ENCODE data around the gene ADIPOR2.
"Not testable (repeated sequence)": the region's sequence is repeated elsewhere in the genome, so short reads cannot be mapped to it uniquely, and the experiment has no call there.

ADIPOR2 gene

GRCh38 chr12:1810931-1811280, 120.0 kb downstream of the ADIPOR2 start:
- no peak overlapping the region for H3K9ac ChIP-seq (ENCODE audit: low read depth in 1 of 2, low read length in 2 of 2)
- no peaks in the 10 kb centered on the region for H3K9me3 ChIP-seq (ENCODE audit: control insufficient read depth in 1 of 2, low read length in 2 of 2)
- peaks cover 0 to 3% of the 10 kb centered on the region in 2 donors for H3K27me3 ChIP-seq (ENCODE audit: control insufficient read depth in 1 of 2, insufficient read depth in 2 of 2, low read length in 2 of 2)
- H3K36me3 ChIP-seq (ENCODE audit: control insufficient read depth in 1 of 2, insufficient read depth in 2 of 2, low read length in 2 of 2) = no peaks in the 10 kb centered on the region
- peaks cover 10 to 39% of the 10 kb centered on the region in 2 donors for H3K4me1 ChIP-seq (ENCODE audit: control insufficient read depth in 1 of 2, insufficient read depth in 2 of 2, low read length in 2 of 2)
- no peak overlapping the region for H3K27ac ChIP-seq (ENCODE audit: low read depth, low read length)
- H3K4me3 ChIP-seq (ENCODE audit: low read depth in 1 of 2, low read length in 2 of 2) = no peak overlapping the region

GRCh38 chr12:1811281-1811947, 120.5 kb downstream of the ADIPOR2 start:
- peaks cover 5 to 34% of the 10 kb centered on the region in 2 donors for H3K4me1 ChIP-seq (ENCODE audit: control insufficient read depth in 1 of 2, insufficient read depth in 2 of 2, low read length in 2 of 2)
- H3K36me3 ChIP-seq (ENCODE audit: control insufficient read depth in 1 of 2, insufficient read depth in 2 of 2, low read length in 2 of 2) = no peaks in the 10 kb centered on the region
- H3K9ac ChIP-seq (ENCODE audit: low read depth in 1 of 2, low read length in 2 of 2) = no peak overlapping the region
- H3K4me3 ChIP-seq (ENCODE audit: low read depth in 1 of 2, low read length in 2 of 2) = no peak overlapping the region
- H3K27ac ChIP-seq (ENCODE audit: low read depth, low read length) = no peak overlapping the region
- H3K9me3 ChIP-seq (ENCODE audit: control insufficient read depth in 1 of 2, low read length in 2 of 2) = no peaks in the 10 kb centered on the region
- peaks cover 2 to 4% of the 10 kb centered on the region in 2 donors for H3K27me3 ChIP-seq (ENCODE audit: control insufficient read depth in 1 of 2, insufficient read depth in 2 of 2, low read length in 2 of 2)

- Histone ChIP-seq H3K9me3 (ENCODE audit: control insufficient read depth in 1 of 2, low read length in 2 of 2) (no peaks in the 10 kb centered on the region), H3K36me3 (ENCODE audit: control insufficient read depth in 1 of 2, insufficient read depth in 2 of 2, low read length in 2 of 2) (no peaks in the 10 kb centered on the region), H3K27me3 (ENCODE audit: control insufficient read depth in 1 of 2, insufficient read depth in 2 of 2, low read length in 2 of 2) (peaks cover 7 to 8% of the 10 kb centered on the region in 2 donors), H3K9ac (ENCODE audit: low read depth in 1 of 2, low read length in 2 of 2) (no peak overlapping the region), H3K4me3 (ENCODE audit: low read depth in 1 of 2, low read length in 2 of 2) (no peak overlapping the region), H3K4me1 (ENCODE audit: control insufficient read depth in 1 of 2, insufficient read depth in 2 of 2, low read length in 2 of 2) (peaks cover under 1 to 29% of the 10 kb centered on the region in 2 donors), H3K27ac (ENCODE audit: low read depth, low read length) (no peak overlapping the region)
Measured at GRCh38 chr12:1811948-1812291, 121.0 kb downstream of the ADIPOR2 start.

GRCh38 chr12:1812650-1813302, 121.9 kb downstream of the ADIPOR2 start:
- H3K4me3 ChIP-seq (ENCODE audit: low read depth in 1 of 2, low read length in 2 of 2) = no peak overlapping the region
- peaks cover 8% of the 10 kb centered on the region in 2 donors for H3K27me3 ChIP-seq (ENCODE audit: control insufficient read depth in 1 of 2, insufficient read depth in 2 of 2, low read length in 2 of 2)
- no peak overlapping the region for H3K27ac ChIP-seq (ENCODE audit: low read depth, low read length)
- no peaks in the 10 kb centered on the region for H3K9me3 ChIP-seq (ENCODE audit: control insufficient read depth in 1 of 2, low read length in 2 of 2)
- no peaks in the 10 kb centered on the region for H3K36me3 ChIP-seq (ENCODE audit: control insufficient read depth in 1 of 2, insufficient read depth in 2 of 2, low read length in 2 of 2)
- no peak overlapping the region for H3K9ac ChIP-seq (ENCODE audit: low read depth in 1 of 2, low read length in 2 of 2)
- peaks cover 0 to 23% of the 10 kb centered on the region in 2 donors for H3K4me1 ChIP-seq (ENCODE audit: control insufficient read depth in 1 of 2, insufficient read depth in 2 of 2, low read length in 2 of 2)

GRCh38 chr12:1814266-1814665, 123.4 kb downstream of the ADIPOR2 start:
- peaks cover 11 to 12% of the 10 kb centered on the region in 2 donors for H3K27me3 ChIP-seq (ENCODE audit: control insufficient read depth in 1 of 2, insufficient read depth in 2 of 2, low read length in 2 of 2)
- H3K4me1 ChIP-seq (ENCODE audit: control insufficient read depth in 1 of 2, insufficient read depth in 2 of 2, low read length in 2 of 2) = peaks cover 0 to 23% of the 10 kb centered on the region in 2 donors
- no peak overlapping the region for H3K9ac ChIP-seq (ENCODE audit: low read depth in 1 of 2, low read length in 2 of 2)
- no peaks in the 10 kb centered on the region for H3K9me3 ChIP-seq (ENCODE audit: control insufficient read depth in 1 of 2, low read length in 2 of 2)
- no peak overlapping the region for H3K4me3 ChIP-seq (ENCODE audit: low read depth in 1 of 2, low read length in 2 of 2)
- H3K36me3 ChIP-seq (ENCODE audit: control insufficient read depth in 1 of 2, insufficient read depth in 2 of 2, low read length in 2 of 2) = no peaks in the 10 kb centered on the region
- H3K27ac ChIP-seq (ENCODE audit: low read depth, low read length) = no peak overlapping the region

- Histone ChIP-seq H3K9ac (ENCODE audit: low read depth in 1 of 2, low read length in 2 of 2) (no peak overlapping the region), H3K27ac (ENCODE audit: low read depth, low read length) (no peak overlapping the region), H3K9me3 (ENCODE audit: control insufficient read depth in 1 of 2, low read length in 2 of 2) (no peaks in the 10 kb centered on the region), H3K36me3 (ENCODE audit: control insufficient read depth in 1 of 2, insufficient read depth in 2 of 2, low read length in 2 of 2) (no peaks in the 10 kb centered on the region), H3K27me3 (ENCODE audit: control insufficient read depth in 1 of 2, insufficient read depth in 2 of 2, low read length in 2 of 2) (peaks cover 19% of the 10 kb centered on the region in 2 donors), H3K4me3 (ENCODE audit: low read depth in 1 of 2, low read length in 2 of 2) (no peak overlapping the region), H3K4me1 (ENCODE audit: control insufficient read depth in 1 of 2, insufficient read depth in 2 of 2, low read length in 2 of 2) (peaks cover 0 to 23% of the 10 kb centered on the region in 2 donors)
Measured at GRCh38 chr12:1815108-1815507, 124.2 kb downstream of the ADIPOR2 start.

- Histone ChIP-seq H3K27me3 (ENCODE audit: control insufficient read depth in 1 of 2, insufficient read depth in 2 of 2, low read length in 2 of 2) (peaks cover 28 to 29% of the 10 kb centered on the region in 2 donors), H3K9ac (ENCODE audit: low read depth in 1 of 2, low read length in 2 of 2) (no peak overlapping the region), H3K4me3 (ENCODE audit: low read depth in 1 of 2, low read length in 2 of 2) (no peak overlapping the region), H3K36me3 (ENCODE audit: control insufficient read depth in 1 of 2, insufficient read depth in 2 of 2, low read length in 2 of 2) (no peaks in the 10 kb centered on the region), H3K27ac (ENCODE audit: low read depth, low read length) (no peak overlapping the region), H3K4me1 (ENCODE audit: control insufficient read depth in 1 of 2, insufficient read depth in 2 of 2, low read length in 2 of 2) (peaks cover 0 to 16% of the 10 kb centered on the region in 2 donors), H3K9me3 (ENCODE audit: control insufficient read depth in 1 of 2, low read length in 2 of 2) (no peaks in the 10 kb centered on the region)
Measured at GRCh38 chr12:1815814-1816729, 125.2 kb downstream of the ADIPOR2 start.

- no peaks in the 10 kb centered on the region for H3K9me3 ChIP-seq (ENCODE audit: control insufficient read depth in 1 of 2, low read length in 2 of 2)
- H3K27me3 ChIP-seq (ENCODE audit: control insufficient read depth in 1 of 2, insufficient read depth in 2 of 2, low read length in 2 of 2) = peaks cover 36 to 37% of the 10 kb centered on the region in 2 donors
- H3K4me1 ChIP-seq (ENCODE audit: control insufficient read depth in 1 of 2, insufficient read depth in 2 of 2, low read length in 2 of 2) = peaks cover 0 to 9% of the 10 kb centered on the region in 2 donors
- no peak overlapping the region for H3K4me3 ChIP-seq (ENCODE audit: low read depth in 1 of 2, low read length in 2 of 2)
- no peak overlapping the region for H3K27ac ChIP-seq (ENCODE audit: low read depth, low read length)
- H3K9ac ChIP-seq (ENCODE audit: low read depth in 1 of 2, low read length in 2 of 2) = no peak overlapping the region
- H3K36me3 ChIP-seq (ENCODE audit: control insufficient read depth in 1 of 2, insufficient read depth in 2 of 2, low read length in 2 of 2) = no peaks in the 10 kb centered on the region
Measured at GRCh38 chr12:1816730-1817348, 126.0 kb downstream of the ADIPOR2 start.

GRCh38 chr12:1817928-1818327, 127.1 kb downstream of the ADIPOR2 start:
- not testable (repeated sequence) for H3K9me3 ChIP-seq (ENCODE audit: control insufficient read depth in 1 of 2, low read length in 2 of 2); H3K9ac ChIP-seq (ENCODE audit: low read depth in 1 of 2, low read length in 2 of 2); H3K4me3 ChIP-seq (ENCODE audit: low read depth in 1 of 2, low read length in 2 of 2); H3K4me1 ChIP-seq (ENCODE audit: control insufficient read depth in 1 of 2, insufficient read depth in 2 of 2, low read length in 2 of 2); H3K27ac ChIP-seq (ENCODE audit: low read depth, low read length); H3K36me3 ChIP-seq (ENCODE audit: control insufficient read depth in 1 of 2, insufficient read depth in 2 of 2, low read length in 2 of 2)
- H3K27me3 ChIP-seq (ENCODE audit: control insufficient read depth in 1 of 2, insufficient read depth in 2 of 2, low read length in 2 of 2) = peaks cover 38 to 45% of the 10 kb centered on the region in 2 donors

Data from duodenal mucosa (tissue), 2 donors.